Measurements from ENCODE around the gene BPGM. TPM values are rescaled to one million over a fixed set of nuclear protein-coding genes. Genes with fewer than 3 reads are reported as not detected.

BPGM gene
- total and polyA plus RNA-seq, 2 donors (not counting 1 experiment from before 2014, with no cell fraction given) = 7.0 to 9.7 TPM

GRCh38 chr7:134636008-134636449, 10.6 kb upstream of the BPGM start:
- Histone ChIP-seq H3K36me3 (replicated peaks in 1 of 2; ENCODE audit: control extremely low read depth in 1 of 2, control insufficient read depth in 1 of 2, extremely low read depth in 1 of 2, insufficient read depth in 2 of 2, low read length in 1 of 2) (no peaks in the 10 kb centered on the region), H3K27me3 (replicated peaks in 1 of 4; ENCODE audit: control extremely low read depth in 1 of 4, control insufficient read depth in 3 of 4, insufficient read depth in 4 of 4, low read length in 3 of 4) (peaks cover 0 to 7% (median 2%) of the 10 kb centered on the region in 4 experiments), H3K9ac (ENCODE audit: low read length) (no peak overlapping the region), H3K79me2 (ENCODE audit: control insufficient read depth, insufficient read depth, low read length) (no peaks in the 10 kb centered on the region), H4K20me1 (ENCODE audit: control insufficient read depth, insufficient read depth, low read length, poor library complexity, severe bottlenecking) (no peaks in the 10 kb centered on the region), H3K4me2 (replicated peaks; ENCODE audit: low read depth, low read length, poor library complexity, severe bottlenecking) (no peak overlapping the region), H3K4me3 (ENCODE audit: control extremely low read depth in 1 of 5, extremely low read depth in 1 of 5, insufficient read depth in 1 of 5, low read depth in 2 of 5, low read length in 4 of 5) (no peak overlapping the region), H3K4me1 (ENCODE audit: control insufficient read depth in 2 of 2, insufficient read depth in 2 of 2, low read length in 2 of 2) (peaks cover 0 to 3% of the 10 kb centered on the region in 2 donors), H3K9me3 (ENCODE audit: control extremely low read depth in 1 of 3, control insufficient read depth in 2 of 3, insufficient read depth in 1 of 3, low read length in 2 of 3) (no peaks in the 10 kb centered on the region), H2AFZ (ENCODE audit: insufficient read depth, low read depth, low read length, poor library complexity, severe bottlenecking) (peak overlapping the region; percentile 67), H3K27ac (ENCODE audit: low read length in 2 of 2) (no peak overlapping the region)
- peak overlapping the region; percentile 21 for H3K27ac Mint-ChIP-seq
- CTCF ChIA-PET = interaction anchor here (1.0 to 8.6 kb wide), 9 partner anchors 9 to 534 kb away, joined by 3 to 106 read pairs (median 4); partner anchors contain the start of genes BPGM and CYREN
- POLR2A ChIA-PET = no interaction called here
- intact Hi-C loops (cut with micrococcal nuclease) = no loop called here
- peaks cover 14% of the 10 kb centered on the region for H3K27me3 Mint-ChIP-seq
- peak; percentile 6 for DNase-seq
- no peak for TF ChIP-seq EZH2 (IDR thresholded peaks at IDR 0.05; ENCODE audit: borderline replicate concordance, insufficient read depth, low read depth, low read length, poor library complexity, severe bottlenecking)
- TF ChIP-seq CTCF (IDR thresholded peaks at IDR 0.05) = no peak
- no peaks in the 10 kb centered on the region for H3K9me3 Mint-ChIP-seq (ENCODE audit: insufficient read depth)
- no CpG with 5 or more reads among the region's 2 CpGs for WGBS (ENCODE audit: insufficient coverage)
- ATAC-seq (ENCODE audit: low read depth) = no peak
- H3K4me1 Mint-ChIP-seq = peaks cover 10% of the 10 kb centered on the region
- no peak overlapping the region for H3K4me3 Mint-ChIP-seq

- Mint-ChIP-seq H3K9me3 (ENCODE audit: insufficient read depth) (no peaks in the 10 kb centered on the region), H3K27ac (no peak overlapping the region), H3K4me1 (peaks cover 10% of the 10 kb centered on the region), H3K4me3 (no peak overlapping the region), H3K27me3 (peaks cover 4% of the 10 kb centered on the region)
- Histone ChIP-seq H3K4me1 (ENCODE audit: control insufficient read depth in 2 of 2, insufficient read depth in 2 of 2, low read length in 2 of 2) (peaks cover 0 to 3% of the 10 kb centered on the region in 2 donors), H4K20me1 (ENCODE audit: control insufficient read depth, insufficient read depth, low read length, poor library complexity, severe bottlenecking) (no peaks in the 10 kb centered on the region), H3K27me3 (replicated peaks in 1 of 4; ENCODE audit: control extremely low read depth in 1 of 4, control insufficient read depth in 3 of 4, insufficient read depth in 4 of 4, low read length in 3 of 4) (peaks cover 0 to 3% (median 0%) of the 10 kb centered on the region in 4 experiments), H3K79me2 (ENCODE audit: control insufficient read depth, insufficient read depth, low read length) (no peaks in the 10 kb centered on the region), H3K4me3 (ENCODE audit: control extremely low read depth in 1 of 5, extremely low read depth in 1 of 5, insufficient read depth in 1 of 5, low read depth in 2 of 5, low read length in 4 of 5) (no peak overlapping the region), H3K4me2 (replicated peaks; ENCODE audit: low read depth, low read length, poor library complexity, severe bottlenecking) (no peak overlapping the region), H3K27ac (ENCODE audit: low read length in 2 of 2) (no peak overlapping the region), H3K9me3 (ENCODE audit: control extremely low read depth in 1 of 3, control insufficient read depth in 2 of 3, insufficient read depth in 1 of 3, low read length in 2 of 3) (no peaks in the 10 kb centered on the region), H3K36me3 (replicated peaks in 1 of 2; ENCODE audit: control extremely low read depth in 1 of 2, control insufficient read depth in 1 of 2, extremely low read depth in 1 of 2, insufficient read depth in 2 of 2, low read length in 1 of 2) (no peaks in the 10 kb centered on the region), H3K9ac (ENCODE audit: low read length) (no peak overlapping the region), H2AFZ (ENCODE audit: insufficient read depth, low read depth, low read length, poor library complexity, severe bottlenecking) (no peak overlapping the region)
- ATAC-seq (ENCODE audit: low read depth) (no peak), DNase-seq (no peak)
- POLR2A ChIA-PET = no interaction called here
- intact Hi-C loops (cut with micrococcal nuclease) = no loop called here
- TF ChIP-seq EZH2 (IDR thresholded peaks at IDR 0.05; ENCODE audit: borderline replicate concordance, insufficient read depth, low read depth, low read length, poor library complexity, severe bottlenecking) (no peak), CTCF (IDR thresholded peaks at IDR 0.05) (no peak)
- no CpG with 5 or more reads among the region's 4 CpGs for WGBS (ENCODE audit: insufficient coverage)
- CTCF ChIA-PET = interaction anchor here (0.8 to 8.6 kb wide), 5 partner anchors 8 to 314 kb away, joined by 3 to 106 read pairs (median 5); no protein-coding TSS in a partner anchor
Observed at GRCh38 chr7:134637441-134637840, 9.2 kb upstream of the BPGM start.
